HG03066 (cell line): ENCODE data around the gene DSCAML1.

Experiments used
- ATAC-seq: cut with Tn5 transposase; IDR thresholded peaks from one replicate; pipeline ENCODE4 v1.9.1; 2021; ENCODE audit warnings: low read depth; ENCODE audit not compliant: unreplicated experiment

Gene DSCAML1

GRCh38 chr11:117484156-117484555, 312.9 kb downstream of the DSCAML1 start:
- no peak for ATAC-seq

- ATAC-seq = no peak
Measured at GRCh38 chr11:117483372-117483771, 313.6 kb downstream of the DSCAML1 start.

DNA sequence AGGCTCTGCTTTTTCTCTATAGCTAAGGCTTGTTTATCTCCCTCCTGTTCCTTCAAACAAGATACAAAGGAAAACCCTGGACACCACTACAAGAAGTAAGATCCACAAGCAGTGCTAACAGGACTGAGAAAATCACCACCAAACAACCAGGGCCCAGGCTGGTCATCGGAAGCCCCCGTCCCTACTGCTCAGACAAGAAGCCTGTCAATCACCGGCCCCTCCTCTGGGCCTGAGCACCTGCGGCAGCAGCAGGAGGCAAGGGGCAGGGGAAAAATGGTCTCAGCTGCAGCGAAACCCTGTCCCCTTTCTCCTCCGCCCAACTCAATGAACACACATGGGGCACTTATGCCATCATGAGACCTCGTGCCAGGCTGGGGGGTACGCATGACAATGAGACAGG, 314.1 kb downstream of the DSCAML1 start:
- ATAC-seq = no peak

GRCh38 chr11:117481885-117482284, 315.1 kb downstream of the DSCAML1 start:
- no peak for ATAC-seq

GRCh38 chr11:117481036-117481435, 316.0 kb downstream of the DSCAML1 start:
- no peak for ATAC-seq

DNA sequence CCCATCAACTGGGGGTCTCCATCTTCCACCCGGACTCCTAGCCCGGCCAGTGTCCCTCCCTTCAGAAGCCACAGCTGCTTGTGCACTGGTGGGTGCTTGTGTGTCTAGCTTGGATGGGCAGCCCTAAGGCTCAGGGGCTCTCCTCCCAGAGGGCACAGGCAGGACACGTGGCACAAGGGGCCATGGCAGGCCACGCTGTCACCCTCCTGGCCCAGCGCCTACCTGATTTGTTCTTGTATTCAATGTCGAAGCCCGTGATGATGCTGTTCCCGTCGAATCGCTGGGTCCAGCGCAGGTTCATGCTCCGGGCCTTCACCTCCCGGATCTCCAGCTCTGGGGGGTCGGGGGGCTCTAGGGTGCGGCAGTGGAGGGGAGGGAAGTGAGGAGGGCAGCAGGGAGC, 316.8 kb downstream of the DSCAML1 start:
- no peak for ATAC-seq

- ATAC-seq = no peak
Measured at GRCh38 chr11:117479372-117479771, 317.6 kb downstream of the DSCAML1 start.

- ATAC-seq = no peak
Measured at GRCh38 chr11:117478926-117479325, 318.1 kb downstream of the DSCAML1 start.

DNA sequence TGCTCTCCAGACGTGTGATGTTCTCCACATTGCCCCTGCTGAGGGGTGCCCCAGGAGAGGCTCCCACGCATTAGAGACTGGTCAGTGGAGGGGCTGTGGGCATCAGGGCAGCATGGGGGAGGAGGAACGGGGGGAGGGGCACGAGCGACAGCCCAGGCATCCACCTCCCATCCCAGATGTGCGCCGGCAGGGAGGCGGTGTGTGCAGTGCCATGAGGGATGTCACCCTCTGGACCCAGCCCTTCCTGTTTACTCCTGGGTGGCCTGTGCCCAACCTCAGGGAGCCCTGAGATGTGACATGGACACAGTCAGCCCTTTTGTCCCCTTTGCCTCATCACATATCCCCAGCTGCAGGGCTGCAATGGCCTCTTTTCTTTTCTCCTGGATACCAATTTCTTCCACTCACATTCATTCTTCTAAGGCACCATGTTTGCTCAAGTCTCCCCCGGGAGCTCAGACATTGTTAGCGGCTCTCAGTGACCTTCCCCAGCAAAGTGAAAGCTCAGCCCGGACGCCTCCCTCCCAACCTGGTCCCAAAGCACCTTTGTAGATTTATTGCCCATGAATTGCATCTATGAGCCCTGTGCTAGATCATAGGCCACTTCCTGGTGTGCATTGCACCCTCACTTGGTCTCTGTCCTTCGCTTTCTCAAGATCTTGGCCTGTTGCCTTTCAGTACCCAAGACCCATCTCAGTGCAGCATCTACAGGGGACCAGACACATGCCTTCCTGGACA, 318.7 kb downstream of the DSCAML1 start:
- ATAC-seq = no peak

- ATAC-seq = no peak
Measured at GRCh38 chr11:117477721-117478120, 319.3 kb downstream of the DSCAML1 start.

- ATAC-seq = no peak
Measured at GRCh38 chr11:117476531-117477142, 320.4 kb downstream of the DSCAML1 start.

DNA sequence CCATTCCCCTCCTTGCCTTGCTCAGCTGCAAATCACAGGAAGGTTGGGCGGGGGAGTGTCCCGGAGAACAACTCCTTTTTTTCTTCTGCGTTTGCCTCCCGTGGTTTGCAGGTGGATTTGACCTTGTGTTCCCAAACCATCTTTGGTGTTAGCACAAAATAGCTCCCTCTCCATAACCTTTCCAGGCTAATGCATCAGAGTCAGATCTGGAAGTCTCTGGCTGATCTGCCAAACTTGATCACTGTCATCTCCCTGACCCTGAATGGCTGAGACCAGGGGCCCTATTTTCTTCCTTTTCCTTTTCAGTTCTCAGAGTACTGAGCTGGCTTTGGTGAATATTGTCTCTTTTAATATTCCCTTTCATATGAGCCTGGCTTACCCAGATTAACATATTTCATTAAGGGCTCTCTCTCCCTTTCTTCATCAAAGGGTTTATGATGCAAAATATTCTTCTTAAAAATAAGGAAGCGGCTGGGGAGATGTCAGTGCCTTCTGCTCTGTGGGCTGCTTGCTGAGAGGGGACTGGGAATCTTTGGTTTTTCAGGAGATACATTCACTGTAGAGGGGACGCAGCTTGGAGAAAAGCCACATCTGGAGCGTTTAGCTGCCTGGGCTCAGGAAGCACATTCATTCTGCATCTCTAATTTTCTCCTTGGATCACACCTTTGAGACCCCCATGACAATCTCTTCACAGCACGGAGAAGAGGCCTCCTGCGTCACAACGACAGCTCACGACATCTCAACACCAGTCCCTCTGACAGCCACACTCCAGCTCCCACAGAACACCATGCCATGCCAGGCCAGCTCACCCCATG, 321.1 kb downstream of the DSCAML1 start:
- ATAC-seq = no peak

- ATAC-seq = no peak
Measured at GRCh38 chr11:117473481-117474091, 323.4 kb downstream of the DSCAML1 start.

GRCh38 chr11:117471776-117472175, 325.2 kb downstream of the DSCAML1 start:
- ATAC-seq = no peak

- ATAC-seq = no peak
Measured at GRCh38 chr11:117470576-117470975, 326.4 kb downstream of the DSCAML1 start.

DNA sequence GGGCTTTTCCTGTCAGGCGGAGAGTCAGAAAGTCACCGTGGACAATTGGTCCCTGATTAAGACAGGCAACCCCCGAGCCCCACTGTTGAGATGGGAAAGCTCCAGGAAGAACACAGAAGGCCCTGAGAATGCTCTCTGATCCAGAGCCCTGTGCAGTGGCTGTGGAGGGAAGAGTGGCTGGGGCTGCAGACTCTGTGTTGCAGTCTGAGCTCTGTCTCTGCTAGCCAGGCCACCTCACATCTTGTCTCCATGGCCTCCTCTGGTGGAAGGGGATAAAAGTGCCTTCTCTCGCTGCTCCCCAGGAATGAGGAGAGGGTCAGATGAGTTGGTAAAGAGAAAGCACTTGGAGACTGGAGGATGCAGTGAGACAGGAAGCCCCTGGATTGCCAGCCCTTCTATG, 328.1 kb downstream of the DSCAML1 start:
- no peak for ATAC-seq

GRCh38 chr11:117467770-117468169, 329.2 kb downstream of the DSCAML1 start:
- no peak for ATAC-seq

DNA sequence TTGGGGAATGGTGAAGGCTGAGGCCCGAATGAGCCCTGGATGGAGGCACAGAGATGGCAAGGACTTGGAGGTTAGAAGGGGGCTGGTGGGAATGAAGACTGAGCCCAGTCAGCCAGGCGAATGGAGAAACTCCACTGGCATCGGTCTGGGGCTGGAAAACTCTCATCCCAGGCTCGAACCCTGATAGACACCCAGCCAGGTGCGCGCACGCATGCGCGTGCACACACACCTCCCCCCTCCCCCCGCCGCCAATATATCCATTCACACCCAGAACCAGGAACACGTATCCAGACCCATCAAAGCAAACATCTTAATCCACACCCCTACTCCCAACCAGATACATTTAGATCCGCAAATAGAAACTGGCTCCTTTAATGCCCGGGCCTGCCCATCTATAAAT, 330.1 kb downstream of the DSCAML1 start:
- ATAC-seq = no peak

DNA sequence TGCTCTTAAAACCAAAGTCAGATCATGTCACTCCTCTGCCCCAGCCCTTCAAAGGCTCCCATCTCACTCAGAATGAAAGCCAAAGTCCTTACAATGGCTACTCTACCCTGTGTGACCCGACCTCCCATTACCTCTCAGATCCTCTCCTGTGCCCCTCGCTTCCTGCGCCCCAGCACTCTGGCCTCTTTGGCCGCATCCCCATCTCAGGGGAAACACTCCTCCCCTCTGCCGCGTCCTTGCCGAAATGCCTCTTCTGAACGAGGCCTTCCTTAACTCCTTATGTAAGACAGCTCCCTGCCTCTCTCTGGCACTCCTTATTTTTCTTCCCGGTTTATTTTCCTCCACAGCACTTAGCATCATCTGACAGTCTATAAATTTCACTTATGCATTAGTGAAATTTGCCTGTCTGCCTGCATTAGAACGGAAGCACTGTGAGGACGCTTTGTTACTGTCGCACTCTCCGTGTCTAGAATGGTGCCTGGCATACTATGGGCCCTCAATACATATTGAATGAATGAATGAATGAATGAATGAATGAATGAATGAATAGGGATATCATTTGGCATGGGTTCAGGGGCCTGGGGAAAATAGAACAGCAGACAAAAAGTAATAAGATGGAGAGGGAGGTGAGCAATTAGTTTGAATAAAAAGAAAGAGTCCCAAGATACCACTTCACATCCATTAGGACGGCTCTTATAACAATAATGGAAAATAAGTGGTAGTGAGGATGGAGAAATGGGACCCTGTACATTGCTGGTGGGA, 331.6 kb downstream of the DSCAML1 start:
- no peak for ATAC-seq

DNA sequence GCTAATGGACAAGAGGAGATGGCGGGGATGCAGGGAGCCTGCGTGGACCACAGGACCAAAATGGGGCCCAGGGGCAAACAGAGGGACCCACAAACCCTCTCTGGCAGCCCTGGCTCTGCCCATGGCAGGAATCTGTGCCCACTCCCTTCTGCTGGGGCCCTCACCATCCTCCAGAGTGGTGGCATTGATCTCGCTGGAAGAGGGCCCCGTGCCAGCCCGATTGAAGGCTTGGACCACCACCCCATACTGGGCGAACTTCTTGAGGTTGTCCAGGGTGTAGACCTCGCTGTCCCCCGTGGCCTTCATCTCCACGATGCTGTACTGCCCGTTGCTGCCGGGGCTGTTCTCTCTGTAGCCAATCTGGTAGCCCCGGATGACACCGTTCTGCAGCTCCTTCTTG, 332.2 kb downstream of the DSCAML1 start:
- no peak for ATAC-seq
